Measurements from ENCODE around the gene COMMD10. TPM values are rescaled to one million over a fixed set of nuclear protein-coding genes. Genes with fewer than 3 reads are reported as not detected.

Gene COMMD10
- total RNA-seq, 4 donors from 2014 or later, result 14.2 to 113 (median 32.3) TPM

DNA sequence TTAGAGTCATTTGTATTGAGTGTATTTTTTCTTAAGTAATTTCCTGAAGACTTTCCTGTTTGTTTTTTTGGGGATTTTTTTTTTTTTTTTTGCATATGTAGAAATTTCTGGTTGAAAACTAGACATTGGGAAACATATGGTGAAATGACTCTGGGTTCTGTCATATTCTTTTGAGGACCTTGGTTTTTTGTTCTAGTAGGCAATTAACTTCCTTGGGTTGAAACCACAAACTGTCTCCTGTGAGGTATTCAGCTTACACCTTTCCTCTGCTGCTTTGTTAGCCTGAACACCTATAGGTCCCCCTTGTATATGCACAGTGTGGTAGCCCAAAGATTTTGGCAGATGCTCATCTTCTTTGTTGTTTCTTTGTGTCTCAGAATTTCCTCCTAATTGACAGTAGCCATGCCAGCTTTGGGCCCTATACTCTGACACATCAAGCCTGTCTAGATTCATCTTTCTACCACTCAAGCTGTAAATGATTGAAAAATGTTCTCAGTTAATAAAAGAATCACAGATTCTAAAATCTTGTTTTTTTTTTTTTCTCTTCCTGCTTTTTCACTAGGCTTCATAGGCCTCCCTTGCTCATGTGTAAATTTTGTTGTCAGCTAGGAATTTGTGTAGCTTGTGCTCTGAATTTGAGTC is 140.6 kb downstream of the COMMD10 start:
- no peak for DNase-seq

DNA sequence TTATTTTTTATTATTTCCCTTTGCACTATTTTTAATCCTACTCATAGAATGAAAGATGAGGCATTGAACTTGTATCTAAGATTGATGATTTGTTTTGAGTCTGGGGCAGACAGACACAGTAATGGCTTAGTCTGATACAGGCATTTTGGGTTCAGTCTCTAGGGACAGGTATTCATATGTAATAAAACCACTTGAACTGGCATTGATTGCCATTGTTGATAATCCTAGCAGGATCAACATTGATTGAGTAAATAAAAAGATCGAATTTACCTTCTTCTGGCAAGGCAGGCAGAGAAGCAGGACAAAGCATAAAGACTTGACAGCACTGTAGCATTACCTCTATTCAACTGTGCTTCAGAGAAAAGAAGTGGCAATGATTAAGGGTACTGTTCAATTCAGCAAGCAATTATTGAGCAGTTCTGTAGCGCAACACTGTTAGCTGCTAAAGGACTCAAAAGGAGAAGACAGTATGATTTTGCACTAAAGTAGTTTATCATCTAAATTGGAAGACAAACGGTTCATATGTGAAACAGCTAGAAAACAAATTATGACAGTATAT is 144.4 kb downstream of the COMMD10 start:
- Histone ChIP-seq H3K4me3 (no peak overlapping the region), H3K36me3 (no peaks in the 10 kb centered on the region), H3K4me1 (no peaks in the 10 kb centered on the region), H3K27ac (no peak overlapping the region), H3K9me3 (no peaks in the 10 kb centered on the region), H3K27me3 (no peaks in the 10 kb centered on the region)
- no peak for DNase-seq
- TF ChIP-seq POLR2A (IDR thresholded peaks at IDR 0.05), result no peak
- TF ChIP-seq, protein P1, sequence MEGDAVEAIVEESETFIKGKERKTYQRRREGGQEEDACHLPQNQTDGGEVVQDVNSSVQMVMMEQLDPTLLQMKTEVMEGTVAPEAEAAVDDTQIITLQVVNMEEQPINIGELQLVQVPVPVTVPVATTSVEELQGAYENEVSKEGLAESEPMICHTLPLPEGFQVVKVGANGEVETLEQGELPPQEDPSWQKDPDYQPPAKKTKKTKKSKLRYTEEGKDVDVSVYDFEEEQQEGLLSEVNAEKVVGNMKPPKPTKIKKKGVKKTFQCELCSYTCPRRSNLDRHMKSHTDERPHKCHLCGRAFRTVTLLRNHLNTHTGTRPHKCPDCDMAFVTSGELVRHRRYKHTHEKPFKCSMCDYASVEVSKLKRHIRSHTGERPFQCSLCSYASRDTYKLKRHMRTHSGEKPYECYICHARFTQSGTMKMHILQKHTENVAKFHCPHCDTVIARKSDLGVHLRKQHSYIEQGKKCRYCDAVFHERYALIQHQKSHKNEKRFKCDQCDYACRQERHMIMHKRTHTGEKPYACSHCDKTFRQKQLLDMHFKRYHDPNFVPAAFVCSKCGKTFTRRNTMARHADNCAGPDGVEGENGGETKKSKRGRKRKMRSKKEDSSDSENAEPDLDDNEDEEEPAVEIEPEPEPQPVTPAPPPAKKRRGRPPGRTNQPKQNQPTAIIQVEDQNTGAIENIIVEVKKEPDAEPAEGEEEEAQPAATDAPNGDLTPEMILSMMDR (IDR thresholded peaks at IDR 0.05), result no peak

More for the DNA sequence above, 140.6 kb downstream of the COMMD10 start:
- Histone ChIP-seq H3K27ac (no peak overlapping the region), H3K9me3 (no peaks in the 10 kb centered on the region), H3K4me3 (no peak overlapping the region), H3K27me3 (no peaks in the 10 kb centered on the region), H3K36me3 (no peaks in the 10 kb centered on the region), H3K4me1 (no peaks in the 10 kb centered on the region)
- TF ChIP-seq, protein P1 (IDR thresholded peaks at IDR 0.05), result no peak
- no peak for TF ChIP-seq POLR2A (IDR thresholded peaks at IDR 0.05)

DNA sequence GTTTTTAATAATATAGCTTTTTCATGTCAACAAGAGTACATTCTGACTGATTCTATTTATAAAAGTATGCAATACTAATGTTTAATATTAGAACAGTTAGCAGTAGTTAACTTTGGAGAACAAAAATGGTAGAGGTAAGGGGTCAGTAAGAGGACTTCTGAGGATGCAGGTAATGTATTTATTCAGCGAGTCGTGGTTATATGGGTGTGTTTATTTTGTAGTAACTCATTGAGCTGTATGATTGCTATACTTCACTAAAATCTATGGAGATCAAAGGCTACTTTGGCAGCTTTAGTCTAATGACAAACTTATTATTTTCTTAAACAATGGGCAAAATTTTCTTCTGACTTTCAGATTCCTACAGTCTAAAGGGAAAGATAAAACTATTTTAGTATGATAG is 146.5 kb downstream of the COMMD10 start:
- Histone ChIP-seq H3K36me3 (no peaks in the 10 kb centered on the region), H3K4me3 (no peak overlapping the region), H3K27me3 (no peaks in the 10 kb centered on the region), H3K4me1 (no peaks in the 10 kb centered on the region), H3K9me3 (no peaks in the 10 kb centered on the region), H3K27ac (no peak overlapping the region)
- no peak for DNase-seq
- TF ChIP-seq POLR2A (IDR thresholded peaks at IDR 0.05), result no peak
- TF ChIP-seq, protein P1 (IDR thresholded peaks at IDR 0.05), result no peak

DNA sequence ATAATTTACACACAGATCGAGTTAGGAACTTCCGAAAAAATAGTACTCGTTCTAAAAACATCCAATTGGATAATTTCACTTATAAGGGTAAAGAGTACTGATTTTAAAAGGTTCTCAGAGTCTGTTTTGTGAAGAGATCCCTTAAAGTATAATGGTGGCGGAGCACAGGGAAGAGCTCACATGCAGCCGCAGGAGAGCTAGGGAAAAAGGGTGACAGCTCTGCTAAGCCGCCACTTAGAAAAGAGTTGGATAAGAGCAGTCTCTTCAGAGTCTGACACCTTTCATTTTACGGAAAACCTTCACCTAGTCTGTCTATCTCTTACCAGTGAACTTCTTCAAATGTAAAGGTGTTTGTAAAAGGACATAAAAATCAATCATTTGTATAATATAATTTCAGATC is 149.9 kb downstream of the COMMD10 start:
- Histone ChIP-seq H3K9me3 (no peaks in the 10 kb centered on the region), H3K36me3 (no peaks in the 10 kb centered on the region), H3K27me3 (no peaks in the 10 kb centered on the region), H3K27ac (no peak overlapping the region), H3K4me1 (no peaks in the 10 kb centered on the region), H3K4me3 (no peak overlapping the region)
- no peak for TF ChIP-seq POLR2A (IDR thresholded peaks at IDR 0.05)
- TF ChIP-seq, protein P1 (IDR thresholded peaks at IDR 0.05), result no peak
- no peak for DNase-seq

DNA sequence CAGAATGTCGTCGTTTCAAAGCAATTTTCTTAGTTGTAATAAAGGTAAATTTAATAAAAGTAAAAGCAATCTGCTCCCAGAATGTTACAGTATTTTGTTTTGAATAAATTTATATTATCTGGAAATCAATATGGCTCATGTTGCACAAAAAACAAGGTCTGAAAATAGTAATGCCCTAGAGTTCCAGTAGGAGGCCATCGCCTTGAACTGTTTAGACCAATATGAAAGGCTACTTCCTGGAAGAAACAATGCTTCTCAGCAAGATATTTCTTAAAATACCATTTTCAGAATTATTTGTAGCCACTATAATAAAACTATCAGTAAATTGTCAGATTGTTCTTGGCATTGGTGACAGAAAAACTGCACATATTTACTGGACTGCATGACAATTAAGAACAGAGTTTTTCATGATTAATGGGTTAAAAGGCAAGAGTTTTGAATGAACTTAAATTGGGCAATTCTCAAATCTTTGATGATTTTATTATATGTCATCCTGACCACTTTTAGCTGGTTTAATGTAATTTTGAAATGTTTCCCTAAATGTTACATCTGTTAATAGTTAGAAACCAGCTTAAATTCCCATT is 153.2 kb downstream of the COMMD10 start:
- no peak overlapping the region for H3K4me3 ChIP-seq

More for the DNA sequence above, 153.2 kb downstream of the COMMD10 start:
- H3K27ac ChIP-seq, result no peak overlapping the region
- H3K4me1 ChIP-seq, result no peaks in the 10 kb centered on the region
- no peak for TF ChIP-seq POLR2A (IDR thresholded peaks at IDR 0.05)
- TF ChIP-seq, protein P1 (IDR thresholded peaks at IDR 0.05), result no peak
- H3K9me3 ChIP-seq, result no peaks in the 10 kb centered on the region
- no peak for DNase-seq
- H3K36me3 ChIP-seq, result no peaks in the 10 kb centered on the region
- H3K27me3 ChIP-seq, result no peaks in the 10 kb centered on the region

Measured in Peyer's patch (tissue), 4 donors.